Measurements from ENCODE around the gene MACO1.
A peak's percentile ranks its signal among the peaks of the same experiment; 100 is the strongest.
"Not testable (repeated sequence)": the region's sequence is repeated elsewhere in the genome, so short reads cannot be mapped to it uniquely, and the experiment has no call there.

The MACO1 gene, protein sequence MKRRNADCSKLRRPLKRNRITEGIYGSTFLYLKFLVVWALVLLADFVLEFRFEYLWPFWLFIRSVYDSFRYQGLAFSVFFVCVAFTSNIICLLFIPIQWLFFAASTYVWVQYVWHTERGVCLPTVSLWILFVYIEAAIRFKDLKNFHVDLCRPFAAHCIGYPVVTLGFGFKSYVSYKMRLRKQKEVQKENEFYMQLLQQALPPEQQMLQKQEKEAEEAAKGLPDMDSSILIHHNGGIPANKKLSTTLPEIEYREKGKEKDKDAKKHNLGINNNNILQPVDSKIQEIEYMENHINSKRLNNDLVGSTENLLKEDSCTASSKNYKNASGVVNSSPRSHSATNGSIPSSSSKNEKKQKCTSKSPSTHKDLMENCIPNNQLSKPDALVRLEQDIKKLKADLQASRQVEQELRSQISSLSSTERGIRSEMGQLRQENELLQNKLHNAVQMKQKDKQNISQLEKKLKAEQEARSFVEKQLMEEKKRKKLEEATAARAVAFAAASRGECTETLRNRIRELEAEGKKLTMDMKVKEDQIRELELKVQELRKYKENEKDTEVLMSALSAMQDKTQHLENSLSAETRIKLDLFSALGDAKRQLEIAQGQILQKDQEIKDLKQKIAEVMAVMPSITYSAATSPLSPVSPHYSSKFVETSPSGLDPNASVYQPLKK

DNA sequence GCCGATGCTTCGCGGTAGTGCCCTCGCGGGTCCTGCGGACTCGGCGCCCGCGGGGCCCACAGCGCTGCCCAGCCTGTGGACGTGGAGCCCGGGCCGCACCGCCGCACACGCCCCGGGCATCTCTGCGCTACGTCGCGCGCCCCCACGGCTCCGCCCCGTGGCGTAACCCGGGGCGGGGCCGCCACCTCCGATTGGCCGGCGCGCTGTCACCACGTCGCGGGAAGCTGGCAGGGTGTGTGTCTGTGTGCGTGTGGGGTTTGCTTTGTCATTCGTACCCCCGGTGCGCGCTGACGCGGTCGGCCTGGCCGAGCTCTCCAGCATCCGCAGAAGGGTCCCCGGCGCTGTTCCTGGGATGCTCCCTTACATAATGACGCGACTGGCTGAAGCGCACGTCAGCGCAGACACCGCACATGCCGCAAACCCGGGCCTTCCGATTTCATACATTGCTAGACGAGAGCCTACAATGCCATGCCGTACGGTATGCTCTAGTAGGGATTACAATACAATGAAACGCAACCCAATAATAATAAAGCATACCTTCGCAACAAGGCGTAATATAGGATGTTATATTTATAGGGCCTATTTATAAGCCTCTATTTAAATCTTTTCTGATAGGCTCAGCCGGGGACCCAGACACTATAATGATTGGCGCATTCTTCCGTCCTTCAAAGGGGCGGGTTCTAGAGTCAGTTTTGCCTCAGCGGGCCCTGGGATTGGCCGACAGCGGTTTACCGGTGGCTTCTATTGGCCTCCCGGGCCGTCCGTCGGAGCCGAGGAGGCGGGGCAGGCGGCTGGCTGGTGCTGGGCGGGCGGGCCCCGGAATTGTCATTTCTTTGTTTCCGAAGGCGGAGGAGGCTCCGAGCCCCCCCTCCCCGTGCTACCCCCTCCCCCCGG lies at the start of gene MACO1:
Gene MACO1, plus strand, starts transcription at position 825 of the 894 bp plus-strand sequence. CDS start 202 bp downstream, outside the sequence.
- TF ChIP-seq, protein P1, sequence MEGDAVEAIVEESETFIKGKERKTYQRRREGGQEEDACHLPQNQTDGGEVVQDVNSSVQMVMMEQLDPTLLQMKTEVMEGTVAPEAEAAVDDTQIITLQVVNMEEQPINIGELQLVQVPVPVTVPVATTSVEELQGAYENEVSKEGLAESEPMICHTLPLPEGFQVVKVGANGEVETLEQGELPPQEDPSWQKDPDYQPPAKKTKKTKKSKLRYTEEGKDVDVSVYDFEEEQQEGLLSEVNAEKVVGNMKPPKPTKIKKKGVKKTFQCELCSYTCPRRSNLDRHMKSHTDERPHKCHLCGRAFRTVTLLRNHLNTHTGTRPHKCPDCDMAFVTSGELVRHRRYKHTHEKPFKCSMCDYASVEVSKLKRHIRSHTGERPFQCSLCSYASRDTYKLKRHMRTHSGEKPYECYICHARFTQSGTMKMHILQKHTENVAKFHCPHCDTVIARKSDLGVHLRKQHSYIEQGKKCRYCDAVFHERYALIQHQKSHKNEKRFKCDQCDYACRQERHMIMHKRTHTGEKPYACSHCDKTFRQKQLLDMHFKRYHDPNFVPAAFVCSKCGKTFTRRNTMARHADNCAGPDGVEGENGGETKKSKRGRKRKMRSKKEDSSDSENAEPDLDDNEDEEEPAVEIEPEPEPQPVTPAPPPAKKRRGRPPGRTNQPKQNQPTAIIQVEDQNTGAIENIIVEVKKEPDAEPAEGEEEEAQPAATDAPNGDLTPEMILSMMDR (IDR thresholded peaks at IDR 0.05; ENCODE audit: extremely low read depth, insufficient read depth, missing control alignments) = no peak
- peak; percentile 98 for DNase-seq (ENCODE audit: low spot score)
- in situ Hi-C loops (cut with MboI; ENCODE audit: low pct_unique_long_range_greater_than_20kb, low sequenced_read_pairs, unreplicated experiment) = no loop called here

DNA sequence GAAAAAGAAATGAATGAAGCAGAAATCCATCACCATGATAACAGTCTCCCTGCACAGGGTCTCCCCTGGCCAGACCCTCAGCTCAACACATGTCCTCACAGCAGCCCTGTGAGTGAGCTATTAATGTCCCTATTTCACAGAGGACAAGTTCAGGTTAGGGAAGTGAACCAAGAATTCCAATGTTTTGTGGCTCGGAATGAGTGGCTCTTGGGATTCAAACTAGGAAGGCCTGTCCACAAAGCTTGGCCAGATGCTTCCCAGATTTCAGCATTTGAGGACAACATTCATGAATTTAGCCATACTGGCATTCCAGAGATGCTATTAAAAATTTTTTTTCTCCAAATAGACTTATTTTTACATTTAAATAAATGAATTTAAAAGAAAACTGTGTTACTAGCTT lies 48.2 kb upstream of the MACO1 start:
- in situ Hi-C loops (cut with MboI; ENCODE audit: low pct_unique_long_range_greater_than_20kb, low sequenced_read_pairs, unreplicated experiment); DNase-seq (ENCODE audit: low spot score): not testable (repeated sequence)

DNA sequence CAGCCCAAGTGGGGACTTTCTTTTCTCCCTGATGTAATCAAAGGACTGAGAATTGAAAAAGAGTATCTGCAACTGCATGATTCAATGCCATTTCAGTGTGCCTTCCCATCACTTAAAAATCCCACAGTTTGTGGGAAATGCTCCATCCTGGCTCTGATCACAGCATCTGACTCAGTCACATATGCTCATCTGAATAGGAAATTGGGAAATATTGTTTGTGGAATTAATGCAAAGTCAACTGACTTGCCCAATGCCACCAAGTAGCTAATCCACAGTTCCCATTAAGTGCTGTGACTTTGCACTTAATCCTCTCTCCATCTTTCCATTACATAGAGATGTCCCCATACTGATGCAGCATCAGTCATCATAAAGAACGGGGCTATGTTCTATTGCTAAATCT lies 47.6 kb upstream of the MACO1 start:
- DNase-seq (ENCODE audit: low spot score); in situ Hi-C loops (cut with MboI; ENCODE audit: low pct_unique_long_range_greater_than_20kb, low sequenced_read_pairs, unreplicated experiment): not testable (repeated sequence)

DNA sequence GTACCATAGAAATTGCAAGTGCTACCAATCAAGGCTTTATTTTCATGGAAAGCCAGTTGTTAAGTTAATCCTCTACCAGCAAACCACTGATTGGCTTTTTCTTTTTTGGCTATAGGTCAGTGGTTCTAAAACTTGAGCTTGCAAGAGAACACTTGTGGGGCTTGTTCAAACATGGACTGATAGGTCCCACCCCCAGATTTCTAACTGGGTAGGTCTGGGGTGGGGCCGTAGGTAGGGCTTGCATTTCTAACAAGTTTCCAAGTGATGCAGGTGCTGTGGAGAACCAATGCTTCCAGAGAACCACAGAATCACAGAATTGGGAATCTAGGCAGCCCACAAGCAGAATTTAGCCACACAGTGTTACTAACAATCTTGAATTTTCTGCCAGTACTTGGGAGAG lies 46.8 kb upstream of the MACO1 start:
- DNase-seq (ENCODE audit: low spot score); in situ Hi-C loops (cut with MboI; ENCODE audit: low pct_unique_long_range_greater_than_20kb, low sequenced_read_pairs, unreplicated experiment): not testable (repeated sequence)

DNA sequence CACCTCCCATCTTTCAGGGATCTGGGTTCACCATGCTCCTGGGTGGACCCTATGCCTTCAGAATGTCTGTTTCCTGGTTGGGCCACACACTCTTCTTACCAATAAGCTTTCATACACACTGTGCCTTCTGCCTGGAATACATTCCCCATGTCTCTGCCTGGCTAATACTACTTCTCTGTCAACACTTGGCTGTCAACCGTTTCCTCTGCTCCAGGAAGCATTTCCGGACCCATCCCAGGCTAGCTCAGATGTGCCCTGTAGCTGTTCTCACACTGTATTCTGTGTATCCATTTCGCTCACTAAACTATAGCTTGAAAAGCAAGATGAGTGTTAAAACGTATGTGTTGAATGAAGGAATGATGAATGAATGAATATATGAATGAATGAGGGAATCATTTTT lies 43.6 kb upstream of the MACO1 start:
- in situ Hi-C loops (cut with MboI; ENCODE audit: low pct_unique_long_range_greater_than_20kb, low sequenced_read_pairs, unreplicated experiment); DNase-seq (ENCODE audit: low spot score): not testable (repeated sequence)

DNA sequence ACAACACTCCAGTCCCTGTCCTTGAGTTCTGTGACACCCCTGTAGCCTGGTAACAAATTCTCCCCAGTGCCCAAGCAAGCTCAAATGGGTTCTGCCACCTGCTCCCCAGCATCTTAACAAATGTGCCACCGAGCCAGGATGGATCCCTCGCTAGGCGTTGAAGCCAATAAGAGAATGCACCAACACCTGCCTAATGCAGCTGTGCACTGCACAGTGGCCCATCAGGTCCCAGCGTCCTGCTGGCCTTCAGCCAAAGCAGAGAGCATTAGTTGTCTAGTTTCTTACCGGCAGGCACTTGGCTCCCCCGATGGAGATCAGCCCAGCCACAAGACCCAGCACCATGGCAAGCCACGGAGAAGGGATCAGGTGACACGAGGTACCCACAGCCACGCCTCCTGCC lies 42.0 kb upstream of the MACO1 start:
- DNase-seq (ENCODE audit: low spot score); in situ Hi-C loops (cut with MboI; ENCODE audit: low pct_unique_long_range_greater_than_20kb, low sequenced_read_pairs, unreplicated experiment): not testable (repeated sequence)

DNA sequence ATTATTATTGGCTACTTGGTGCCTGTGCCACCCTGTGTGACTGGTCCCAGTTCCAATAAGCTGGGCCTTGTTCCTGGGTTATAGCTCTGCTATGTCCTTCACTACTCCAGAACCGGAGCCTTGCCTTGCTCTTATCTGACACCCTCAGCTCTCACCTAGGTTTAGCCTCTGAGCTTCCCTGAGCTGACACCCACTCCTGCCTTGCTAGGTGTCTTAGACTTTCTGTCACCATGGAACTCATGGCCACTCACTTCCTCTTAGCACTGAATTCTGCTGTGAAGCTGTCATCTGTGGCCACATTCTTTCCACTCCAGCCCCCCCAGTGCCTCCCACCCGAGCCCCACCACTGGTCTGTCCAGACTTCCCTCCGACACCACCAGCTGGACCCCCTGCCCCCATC lies 41.0 kb upstream of the MACO1 start:
- DNase-seq (ENCODE audit: low spot score); in situ Hi-C loops (cut with MboI; ENCODE audit: low pct_unique_long_range_greater_than_20kb, low sequenced_read_pairs, unreplicated experiment): not testable (repeated sequence)

DNA sequence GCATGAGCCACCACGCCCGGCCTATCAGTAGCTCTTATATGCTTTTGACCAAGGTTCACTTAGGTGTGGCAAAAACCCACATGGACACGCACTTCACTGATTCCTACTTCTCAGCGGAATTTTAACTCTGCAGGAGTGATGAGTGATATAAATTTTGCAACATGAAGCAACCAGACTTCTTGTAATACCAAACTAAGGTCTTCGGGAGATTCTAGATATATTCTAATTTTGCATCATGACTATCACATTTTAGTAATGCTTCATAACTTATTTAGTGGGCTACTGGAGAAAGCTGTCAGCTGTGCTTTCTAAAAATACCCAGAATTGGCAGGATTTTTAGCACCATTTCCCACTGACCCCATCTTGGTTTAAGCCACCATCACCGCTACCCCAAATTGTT lies 37.9 kb upstream of the MACO1 start:
- TF ChIP-seq, protein P1 (IDR thresholded peaks at IDR 0.05; ENCODE audit: extremely low read depth, insufficient read depth, missing control alignments) = no peak
- no peak for DNase-seq (ENCODE audit: low spot score)
- in situ Hi-C loops (cut with MboI; ENCODE audit: low pct_unique_long_range_greater_than_20kb, low sequenced_read_pairs, unreplicated experiment) = no loop called here

DNA sequence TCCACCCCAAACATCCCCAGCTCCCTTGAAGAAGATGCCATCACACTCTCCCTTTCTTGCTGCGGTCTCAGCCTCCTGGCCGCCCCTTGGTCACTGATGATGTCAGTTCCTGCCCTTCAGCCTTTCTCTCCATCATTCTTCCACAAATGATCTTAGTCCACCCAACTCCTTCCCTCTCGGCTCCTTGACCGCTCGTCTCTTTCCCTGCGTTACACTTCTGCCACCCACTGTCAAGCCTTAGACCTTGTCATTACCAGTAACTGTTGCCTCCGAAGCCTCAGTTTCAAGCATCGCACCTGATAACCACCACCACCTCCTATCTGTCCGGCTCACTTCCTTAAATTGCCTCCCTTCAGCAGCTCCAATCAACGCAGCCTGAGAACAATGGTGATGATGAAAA lies 33.1 kb upstream of the MACO1 start:
- DNase-seq (ENCODE audit: low spot score); in situ Hi-C loops (cut with MboI; ENCODE audit: low pct_unique_long_range_greater_than_20kb, low sequenced_read_pairs, unreplicated experiment): not testable (repeated sequence)

DNA sequence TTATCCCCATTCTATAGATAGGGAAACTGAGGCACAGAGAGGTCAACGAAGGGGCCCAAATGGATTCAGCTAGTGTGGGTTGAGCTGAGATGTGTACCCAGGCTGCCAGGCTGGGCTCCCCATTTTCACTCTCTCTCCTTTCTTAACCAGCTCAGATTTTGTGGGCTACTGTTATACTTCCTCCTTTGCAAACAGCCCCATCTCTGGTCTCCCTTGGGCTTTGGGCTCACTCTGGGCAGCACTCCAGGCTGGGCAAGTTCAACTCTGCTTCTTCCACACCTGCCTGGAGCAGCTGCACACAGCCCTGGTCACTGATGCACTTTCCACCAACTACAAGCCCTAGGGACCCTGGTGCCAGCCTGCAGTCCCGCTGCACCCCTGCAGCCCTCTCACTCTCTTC lies 32.6 kb upstream of the MACO1 start:
- in situ Hi-C loops (cut with MboI; ENCODE audit: low pct_unique_long_range_greater_than_20kb, low sequenced_read_pairs, unreplicated experiment); DNase-seq (ENCODE audit: low spot score): not testable (repeated sequence)

Measured in GM13977 (cell line).